Measurements from ENCODE around the gene SPIC. TPM values are rescaled to one million over a fixed set of nuclear protein-coding genes. Genes with fewer than 3 reads are reported as not detected.

Gene SPIC
- total RNA-seq, 1 experiment from 2014 or later = not detected

DNA sequence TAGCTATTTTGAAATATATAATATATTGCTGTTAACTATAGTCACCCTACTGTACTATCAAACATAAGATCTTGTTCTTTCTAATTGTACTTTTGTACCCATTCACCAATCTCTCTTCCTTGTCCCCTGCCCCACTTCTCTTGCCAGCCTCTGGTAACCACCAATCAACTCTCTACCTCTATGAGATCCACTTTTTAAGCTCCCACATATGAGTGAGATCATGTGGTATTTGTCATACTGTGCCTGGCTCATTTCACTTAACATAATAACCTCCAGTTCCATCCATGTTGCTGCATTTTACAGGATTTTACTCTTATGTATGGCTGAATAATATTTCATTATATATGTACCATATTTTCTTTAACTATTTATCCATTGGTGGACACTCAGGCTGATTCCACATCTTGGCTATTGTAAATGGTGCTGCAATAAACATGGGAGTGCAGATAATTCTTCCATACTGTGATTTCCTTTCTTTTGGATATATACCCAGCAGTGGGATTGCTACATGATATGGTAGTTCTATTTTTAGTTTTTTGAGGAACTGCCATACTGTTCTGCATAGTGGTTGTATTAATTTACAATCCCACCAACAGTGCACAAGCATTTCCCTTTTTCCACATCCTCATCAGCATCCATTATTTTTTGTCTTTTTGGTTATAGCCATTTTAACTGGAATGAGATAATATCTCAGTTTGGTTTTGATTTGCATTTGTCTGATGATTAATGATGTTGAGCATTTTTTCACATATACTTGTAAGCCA lies 33.5 kb upstream of the SPIC start:
- H3K4me1 ChIP-seq (ENCODE audit: control insufficient read depth, insufficient read depth, low read length) = no peaks in the 10 kb centered on the region
- ATAC-seq (no peak), DNase-seq (ENCODE audit: low read depth, low spot score) (no peak)
- no peak overlapping the region for H3K4me3 ChIP-seq (ENCODE audit: low read depth in 2 of 2, low read length in 2 of 2)
- H3K27me3 ChIP-seq (ENCODE audit: control insufficient read depth, insufficient read depth, low read length) = no peaks in the 10 kb centered on the region
- TF ChIP-seq REST (IDR thresholded peaks at IDR 0.05; ENCODE audit: insufficient read depth in 1 of 2, low read depth in 2 of 2, low read length in 1 of 2) (no peak), POLR2AphosphoS5 (IDR thresholded peaks at IDR 0.05; ENCODE audit: low read depth, low read length) (no peak), SIN3A (IDR thresholded peaks at IDR 0.05; ENCODE audit: borderline replicate concordance, insufficient read depth, low read depth, low read length) (no peak), CTCF (IDR thresholded peaks at IDR 0.05) (no peak), TCF7L2 (IDR thresholded peaks at IDR 0.05; ENCODE audit: low read depth, low read length) (no peak)
- no peaks in the 10 kb centered on the region for H3K9me3 ChIP-seq (ENCODE audit: control insufficient read depth, insufficient read depth, low read depth, low read length)
- intact Hi-C loops (cut with micrococcal nuclease; ENCODE audit: unreplicated experiment) (no loop called here), in situ Hi-C loops (cut with HindIII; ENCODE audit: low pct_unique_long_range_greater_than_20kb, low sequenced_read_pairs) (no loop called here)
- H3K36me3 ChIP-seq (ENCODE audit: control insufficient read depth, insufficient read depth, low read length) = no peaks in the 10 kb centered on the region
- ChIA-PET POLR2A (no interaction called here), CTCF (no interaction called here)
- no peak overlapping the region for H3K27ac ChIP-seq (ENCODE audit: low read length)
- no TSS peak for BruUV-seq (replicated peaks)

- no peak overlapping the region for H3K4me3 ChIP-seq (ENCODE audit: low read depth in 2 of 2, low read length in 2 of 2)
- no peaks in the 10 kb centered on the region for H3K9me3 ChIP-seq (ENCODE audit: control insufficient read depth, insufficient read depth, low read depth, low read length)
- H3K36me3 ChIP-seq (ENCODE audit: control insufficient read depth, insufficient read depth, low read length) = no peaks in the 10 kb centered on the region
- TF ChIP-seq CTCF (IDR thresholded peaks at IDR 0.05) (no peak), POLR2AphosphoS5 (IDR thresholded peaks at IDR 0.05; ENCODE audit: low read depth, low read length) (no peak), REST (IDR thresholded peaks at IDR 0.05; ENCODE audit: insufficient read depth in 1 of 2, low read depth in 2 of 2, low read length in 1 of 2) (no peak), TCF7L2 (IDR thresholded peaks at IDR 0.05; ENCODE audit: low read depth, low read length) (no peak), SIN3A (IDR thresholded peaks at IDR 0.05; ENCODE audit: borderline replicate concordance, insufficient read depth, low read depth, low read length) (no peak)
- ATAC-seq (no peak), DNase-seq (ENCODE audit: low read depth, low spot score) (no peak)
- intact Hi-C loops (cut with micrococcal nuclease; ENCODE audit: unreplicated experiment) (no loop called here), in situ Hi-C loops (cut with HindIII; ENCODE audit: low pct_unique_long_range_greater_than_20kb, low sequenced_read_pairs) (no loop called here)
- ChIA-PET POLR2A (no interaction called here), CTCF (interaction anchor here (0.5 kb wide), 1 partner anchor 404 kb away, joined by 3 read pairs; no protein-coding TSS in a partner anchor)
- H3K27ac ChIP-seq (ENCODE audit: low read length) = no peak overlapping the region
- H3K27me3 ChIP-seq (ENCODE audit: control insufficient read depth, insufficient read depth, low read length) = no peaks in the 10 kb centered on the region
- peaks cover 6% of the 10 kb centered on the region; the same call in 1 of the 2 replicates for H3K4me1 ChIP-seq (ENCODE audit: control insufficient read depth, insufficient read depth, low read length)
- BruUV-seq (replicated peaks) = no TSS peak
Measured at GRCh38 chr12:101455685-101456084, 19.5 kb upstream of the SPIC start.
